GM18867 (cell line): Measurements from ENCODE around the gene MMP24OS.

Experiments used
- ATAC-seq: cut with Tn5 transposase; IDR thresholded peaks from one replicate; pipeline ENCODE4 v1.9.1; 2021; ENCODE audit warnings: mild to moderate bottlenecking, moderate library complexity; ENCODE audit not compliant: unreplicated experiment

The MMP24OS gene

DNA sequence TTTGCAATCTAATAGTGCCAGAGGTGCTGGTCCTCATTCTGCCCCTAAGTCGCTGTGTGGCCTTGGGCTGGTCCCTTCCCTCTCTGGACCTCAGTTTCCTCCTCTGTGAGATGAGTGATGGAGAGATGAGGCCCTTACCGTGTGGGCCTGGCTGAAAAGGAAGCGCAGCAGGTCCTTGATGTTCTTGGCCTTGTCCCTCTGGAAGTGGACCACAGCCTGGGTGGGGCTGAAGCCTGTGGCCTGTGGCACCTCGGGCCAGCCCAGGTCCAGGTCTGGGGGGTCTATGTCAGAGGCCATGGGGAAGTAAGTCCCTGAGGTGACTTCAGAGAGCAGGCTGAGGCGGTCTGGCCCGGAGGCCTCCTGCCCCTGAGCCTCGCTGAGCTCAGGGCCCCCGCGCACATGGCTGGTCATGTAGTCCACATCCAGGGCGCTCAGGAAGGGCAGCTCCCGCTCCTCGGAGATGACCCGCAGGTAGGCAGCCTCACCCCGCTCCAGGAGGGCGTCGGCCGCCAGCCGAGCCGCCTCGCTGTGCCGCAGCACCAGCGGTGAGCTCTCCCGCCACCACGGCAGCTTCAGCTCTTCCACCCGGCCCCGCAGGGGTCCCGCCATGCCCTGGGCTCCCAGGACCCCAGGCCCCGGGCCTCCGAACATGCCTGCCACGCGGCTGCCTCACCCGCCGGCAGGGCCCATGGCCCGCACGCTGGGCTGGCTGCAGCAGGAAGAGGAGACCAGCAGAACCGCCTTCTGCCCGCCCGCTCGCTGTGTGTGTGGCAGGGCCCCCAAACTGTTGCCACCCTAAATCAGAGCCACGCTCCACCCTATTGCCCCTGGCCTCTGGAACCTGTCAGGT, 14.0 kb upstream of the MMP24OS start, which contains the start of gene FAM83C:
Gene FAM83C (minus strand): TSS at position 772 of the 850 bp plus-strand sequence. CDS start 121 bp downstream, at position 651.
- no peak for ATAC-seq

DNA sequence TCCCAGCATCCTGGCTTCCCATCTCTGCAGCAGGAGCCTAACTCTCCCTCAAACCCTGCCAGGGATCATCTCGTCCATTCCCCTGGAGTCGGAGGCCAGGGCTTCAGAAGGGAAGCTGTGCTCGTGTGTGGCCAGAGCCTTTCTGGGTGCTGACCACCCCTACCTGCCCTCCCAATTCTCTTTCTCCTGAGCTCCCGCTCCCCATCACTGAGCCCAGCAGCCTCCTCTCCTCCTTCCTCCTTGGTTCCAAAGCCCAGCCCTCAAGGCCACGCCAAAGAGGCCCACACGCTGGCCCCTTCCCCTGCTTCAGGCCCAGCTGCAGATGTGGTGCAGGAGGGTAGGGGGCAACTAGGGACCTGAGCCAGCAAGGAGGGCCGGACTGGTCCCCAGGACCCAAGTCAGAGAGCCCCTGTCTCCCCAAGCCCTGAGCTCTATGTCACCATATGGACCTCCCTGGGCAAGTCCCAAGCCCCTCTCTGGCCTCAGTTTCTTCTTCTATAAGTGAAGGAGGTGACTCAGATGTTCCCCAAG, 13.0 kb upstream of the MMP24OS start:
- ATAC-seq: no peak

DNA sequence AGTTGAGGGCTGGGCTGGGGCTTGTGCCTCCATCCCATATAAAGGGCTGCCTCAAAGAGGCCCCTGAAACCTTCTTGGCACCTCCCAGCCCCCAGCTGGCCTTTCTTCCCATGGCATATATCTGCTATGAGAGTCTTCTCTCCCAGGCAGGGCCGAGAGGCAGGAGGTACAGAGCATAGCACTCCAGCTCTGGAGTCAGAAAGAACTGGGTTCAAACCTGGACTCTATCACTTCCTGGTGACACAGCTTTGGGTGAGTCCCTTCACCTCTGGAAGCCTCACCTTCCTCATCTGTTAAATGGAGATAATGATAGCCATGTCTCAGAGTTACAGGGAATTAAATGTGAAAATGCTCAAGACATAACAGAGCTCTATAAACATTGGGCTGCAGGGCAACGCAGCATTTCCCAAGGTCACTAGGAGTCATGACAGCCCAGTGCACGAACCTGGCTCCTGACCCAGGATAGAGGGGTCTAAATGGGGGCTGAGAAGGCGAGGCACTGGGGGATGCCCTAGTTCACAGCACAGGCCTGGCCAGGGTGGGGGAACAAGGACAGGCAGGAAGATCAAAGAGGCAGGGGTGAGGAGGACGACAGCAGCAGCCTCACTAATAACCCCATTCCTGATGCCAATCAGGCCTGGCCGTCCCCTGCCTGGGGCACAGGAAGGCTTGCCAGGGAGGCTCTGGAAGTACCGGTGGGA, 12.4 kb upstream of the MMP24OS start:
- no peak for ATAC-seq

DNA sequence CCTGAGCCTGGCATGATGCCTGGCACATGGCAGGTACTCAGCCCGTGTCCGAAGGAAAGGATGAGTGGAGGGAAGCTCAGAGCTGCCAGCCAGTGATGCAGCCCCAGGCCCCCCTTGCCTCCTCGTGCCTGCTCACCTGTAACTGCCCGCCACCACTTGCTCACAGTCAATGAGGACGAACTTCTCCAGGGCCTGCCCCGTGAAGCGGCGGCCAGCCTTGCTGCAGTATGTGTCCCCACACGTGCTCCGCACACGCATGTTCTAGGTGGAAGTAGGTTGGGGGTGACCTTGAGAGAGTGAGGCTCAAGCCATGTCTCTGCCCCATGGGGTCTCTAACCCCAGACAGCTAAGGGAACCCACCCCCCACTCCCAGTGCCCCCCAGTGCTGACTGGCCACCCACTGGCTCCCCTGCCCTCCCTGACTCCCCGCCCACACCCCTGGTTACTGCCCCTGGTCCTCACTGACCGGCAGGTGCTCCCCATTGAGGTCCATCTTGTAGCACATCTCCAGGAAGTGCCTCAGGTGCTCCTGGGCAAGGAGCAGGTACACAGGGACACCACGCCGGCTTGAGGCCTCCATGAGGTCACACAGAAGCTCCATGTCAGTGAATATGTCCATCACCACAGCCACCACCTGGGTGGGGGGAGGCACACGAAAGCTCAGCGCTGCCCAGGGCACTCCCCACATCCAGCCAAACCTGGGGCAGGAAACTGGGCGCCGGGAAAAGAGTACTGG, 10.6 kb upstream of the MMP24OS start:
- no peak for ATAC-seq

DNA sequence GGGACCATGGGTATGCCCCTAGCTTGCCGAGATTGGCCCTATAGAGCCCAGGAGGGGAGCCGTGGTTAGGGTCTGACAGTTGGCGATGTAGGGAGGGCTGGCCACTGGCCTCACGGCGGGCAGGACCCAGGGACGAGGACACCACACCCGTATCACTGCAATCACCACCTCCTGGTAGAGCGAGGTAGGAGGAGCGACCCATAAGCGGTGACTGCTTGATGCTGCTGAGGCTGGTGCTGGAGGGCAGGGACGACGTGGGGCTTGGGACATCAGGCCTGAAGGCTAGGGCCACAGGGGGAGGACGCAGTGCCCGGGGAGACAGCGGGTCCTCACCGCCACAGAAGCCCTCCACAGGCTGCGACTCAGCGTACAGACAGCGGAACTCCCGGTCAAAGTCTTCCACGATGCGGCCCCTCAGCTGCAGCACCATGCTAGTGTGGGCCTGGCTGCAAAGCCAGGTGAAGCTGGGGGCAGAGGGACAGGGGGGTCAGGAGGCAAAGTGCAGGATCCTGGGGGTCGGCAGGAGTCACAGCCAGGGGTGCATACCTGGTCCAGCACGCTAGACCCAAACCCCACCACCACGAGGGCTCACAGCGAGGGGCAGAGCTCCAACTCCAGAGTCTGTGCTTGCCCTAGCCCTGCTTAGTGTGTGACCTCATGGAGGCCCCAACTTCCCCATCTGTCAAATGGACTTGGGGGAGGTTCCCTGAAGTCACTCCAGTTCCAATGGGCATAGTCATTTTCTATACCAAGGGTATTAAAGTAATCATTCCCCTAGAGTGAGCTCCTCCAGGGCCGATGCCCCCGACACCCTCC, 9.8 kb upstream of the MMP24OS start:
- no peak for ATAC-seq

DNA sequence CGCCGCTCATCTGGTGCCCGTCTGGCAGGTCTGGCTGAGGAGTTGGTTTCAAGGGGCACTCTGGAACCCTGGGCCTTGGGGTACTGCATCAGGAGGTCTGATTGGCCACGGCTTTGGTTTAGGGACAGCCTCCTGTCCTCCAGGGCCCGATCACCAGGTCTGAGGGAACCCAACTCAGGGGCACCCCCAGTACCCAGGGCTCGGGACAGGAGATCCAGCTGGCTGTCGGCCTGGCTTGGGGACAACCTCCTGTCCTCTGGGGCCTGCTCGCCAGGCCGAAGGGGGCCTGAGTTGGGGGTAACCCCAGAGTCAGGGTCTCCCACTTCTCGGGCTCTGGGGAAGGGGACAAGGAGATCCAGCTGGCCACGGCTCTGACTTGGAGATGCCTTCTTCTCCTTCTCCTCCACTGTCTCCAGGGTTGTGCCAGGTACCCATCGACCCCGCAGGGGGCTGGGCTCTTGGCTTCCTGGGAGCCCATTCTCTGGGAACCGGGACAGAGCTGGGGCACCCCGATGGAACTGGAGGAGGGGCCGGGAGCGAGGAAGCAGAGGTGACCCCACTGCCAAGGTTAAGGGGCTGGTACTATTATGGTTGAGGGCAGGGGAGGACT, 9.1 kb upstream of the MMP24OS start:
- ATAC-seq: no peak

DNA sequence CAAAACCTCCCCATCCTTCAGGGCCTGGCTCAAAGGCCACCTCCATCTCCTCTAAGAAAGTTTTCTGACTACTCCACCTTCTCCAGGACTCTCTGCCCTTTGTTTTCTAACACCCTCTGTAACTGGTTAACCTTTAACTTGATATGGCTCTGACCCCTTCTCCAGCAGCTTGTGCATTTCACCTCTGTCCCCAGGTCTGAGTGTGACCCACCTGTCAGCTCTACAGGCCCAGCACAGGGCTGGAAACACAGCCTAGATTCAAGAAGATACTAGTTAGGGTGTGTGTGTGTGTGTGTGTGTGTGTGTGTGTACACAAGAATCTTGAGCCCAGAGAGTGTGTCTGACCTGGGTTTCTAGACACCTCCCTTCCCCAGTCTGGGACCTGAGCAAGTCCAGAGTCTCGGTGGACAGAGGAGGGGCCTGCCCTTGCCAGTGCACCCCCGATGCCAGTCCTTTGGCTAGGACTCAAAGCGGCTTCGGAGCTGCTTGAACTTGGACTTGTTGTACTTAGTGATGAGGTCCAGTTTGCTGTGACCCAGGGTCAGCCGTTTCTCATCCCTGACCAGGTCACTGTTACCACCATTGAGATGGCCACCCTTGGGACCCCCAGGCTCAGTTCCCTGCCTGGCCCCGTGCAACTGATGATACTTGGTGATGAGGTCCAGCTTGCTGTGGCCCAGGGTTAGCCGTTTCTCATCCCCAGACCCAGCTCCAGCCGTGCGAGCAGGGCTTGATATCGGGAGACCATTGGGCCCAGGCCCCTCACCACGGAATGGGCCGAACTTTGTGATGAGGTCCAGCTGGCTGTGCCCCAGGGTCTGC, 8.4 kb upstream of the MMP24OS start:
- no peak for ATAC-seq

DNA sequence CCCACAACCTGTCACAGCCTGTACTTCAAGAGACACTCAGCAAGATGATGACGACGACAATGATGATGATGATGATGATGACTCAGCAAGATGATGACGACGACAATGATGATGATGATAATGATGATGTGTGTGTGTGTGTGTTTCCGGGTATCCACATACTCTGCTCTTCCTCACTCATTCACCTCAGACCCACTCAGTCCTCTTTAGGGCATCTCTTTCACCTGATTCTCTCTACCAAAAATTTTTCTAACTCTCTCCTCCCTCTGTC, 7.8 kb upstream of the MMP24OS start:
- ATAC-seq: no peak

DNA sequence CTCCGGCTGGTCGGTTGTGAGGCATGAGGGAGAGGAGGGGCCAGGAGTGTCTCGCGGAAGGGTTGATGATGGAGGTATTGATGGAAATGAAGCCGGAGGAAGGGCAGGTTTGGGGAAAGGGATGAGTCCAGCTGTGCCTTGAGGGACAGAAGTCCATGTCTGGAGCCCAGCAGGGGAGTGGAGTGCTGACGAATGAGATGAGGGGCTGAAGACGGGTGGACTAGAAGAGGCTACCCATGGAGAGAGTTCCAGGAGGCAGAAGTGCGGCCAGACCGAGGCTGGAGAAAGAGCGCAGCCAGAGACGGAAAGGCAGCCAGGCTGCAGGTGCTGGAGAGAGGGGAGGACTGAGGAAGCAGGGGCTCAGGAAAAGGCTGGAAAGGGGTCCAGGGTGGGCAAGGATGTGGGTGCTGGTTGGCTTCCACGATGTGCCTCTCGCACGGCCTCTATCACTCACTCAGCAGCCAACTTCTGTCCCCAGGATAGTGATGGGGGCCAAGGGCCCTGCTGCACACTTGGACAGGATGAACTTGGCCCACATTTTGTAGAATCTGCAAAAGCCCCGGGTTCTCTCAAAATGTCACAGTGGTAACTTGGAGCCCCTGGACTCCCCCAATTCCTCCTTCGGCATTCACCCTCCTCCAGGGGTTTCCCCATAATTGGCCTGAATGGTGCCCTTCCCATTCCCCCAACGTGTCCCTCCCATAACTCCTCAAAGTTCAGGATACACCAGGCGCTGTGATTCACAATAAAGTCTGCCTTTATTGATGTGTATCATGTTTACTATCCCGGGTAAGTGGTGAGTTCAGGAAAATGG, 7.3 kb upstream of the MMP24OS start:
- ATAC-seq: no peak

DNA sequence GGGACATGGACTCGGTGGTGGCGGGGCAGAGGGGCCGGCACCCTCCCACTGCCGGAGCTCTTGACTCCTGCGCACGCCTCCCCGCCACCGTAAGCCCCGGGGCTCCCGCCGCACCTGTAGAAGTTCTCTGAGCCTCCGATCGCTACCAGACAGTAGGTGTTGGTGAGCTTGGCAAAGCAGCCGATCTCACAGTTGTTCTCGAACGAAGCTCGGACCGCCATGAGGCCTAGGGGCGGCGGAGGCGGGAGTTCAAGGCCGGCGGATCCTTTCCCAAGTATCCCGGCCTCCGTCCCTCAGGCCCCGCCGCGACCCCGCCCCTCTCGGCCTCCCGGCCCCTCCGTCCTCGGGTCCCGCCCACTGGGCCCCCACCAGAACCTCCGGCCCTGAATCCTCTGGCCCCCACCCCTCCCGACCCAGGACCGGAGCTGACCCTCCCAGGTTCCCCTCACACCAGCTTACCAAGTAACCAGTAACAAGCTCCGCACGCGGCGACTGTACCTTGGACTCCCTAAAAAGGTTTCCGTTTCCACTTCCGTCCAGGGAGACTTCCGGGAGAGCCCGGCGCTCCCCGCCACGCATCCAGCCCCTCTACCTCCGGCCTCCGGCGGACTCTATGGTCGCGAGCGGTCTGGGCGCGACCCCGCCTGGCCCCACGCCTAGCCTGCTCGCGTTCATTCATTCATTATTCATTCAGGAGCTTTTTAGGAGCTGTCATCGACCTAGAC, 6.5 kb upstream of the MMP24OS start, which contains the start of gene EIF6:
Gene EIF6 (minus strand): TSS at position 506 of the 725 bp plus-strand sequence. CDS start 285 bp downstream, at position 221.
- ATAC-seq: peak; percentile 74

DNA sequence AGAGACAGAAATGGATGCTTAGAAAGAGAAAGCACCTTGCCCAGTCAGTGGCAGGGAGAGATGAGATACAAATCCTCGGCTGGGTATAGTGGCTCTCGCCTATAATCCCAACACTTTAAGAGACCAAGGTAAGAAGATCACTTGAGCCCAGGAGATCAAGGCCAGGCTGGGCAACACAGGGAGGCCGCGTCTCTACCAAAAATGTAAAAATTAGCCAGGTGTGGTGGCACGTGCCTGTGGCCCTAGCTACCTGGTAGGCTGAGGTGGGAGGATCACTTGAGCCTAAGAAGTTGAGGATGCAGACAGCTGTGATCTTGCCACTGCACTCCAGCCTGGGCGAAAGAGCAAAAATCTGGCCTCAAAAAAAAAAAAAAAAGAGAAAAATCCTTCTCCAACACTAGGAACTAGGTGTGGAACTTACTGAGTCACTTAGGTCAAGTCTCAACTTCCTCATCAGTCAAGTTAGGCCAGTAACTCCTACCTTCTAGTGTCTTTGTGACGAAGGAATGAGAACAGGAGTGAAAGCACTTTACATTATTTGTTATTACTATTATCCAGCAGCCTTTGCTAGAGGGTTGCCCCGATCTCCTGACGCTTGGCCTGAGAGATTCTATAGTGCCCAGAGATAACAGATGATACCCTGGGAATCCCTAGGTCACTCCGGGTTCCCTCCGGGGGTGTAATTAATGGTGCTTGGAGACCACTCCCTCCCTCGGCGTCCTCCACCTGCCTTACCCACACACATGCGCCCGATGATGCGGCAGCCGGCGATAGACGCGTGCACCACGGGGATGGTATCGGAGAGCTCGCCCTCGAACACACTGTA, 5.7 kb upstream of the MMP24OS start:
- ATAC-seq: no peak

DNA sequence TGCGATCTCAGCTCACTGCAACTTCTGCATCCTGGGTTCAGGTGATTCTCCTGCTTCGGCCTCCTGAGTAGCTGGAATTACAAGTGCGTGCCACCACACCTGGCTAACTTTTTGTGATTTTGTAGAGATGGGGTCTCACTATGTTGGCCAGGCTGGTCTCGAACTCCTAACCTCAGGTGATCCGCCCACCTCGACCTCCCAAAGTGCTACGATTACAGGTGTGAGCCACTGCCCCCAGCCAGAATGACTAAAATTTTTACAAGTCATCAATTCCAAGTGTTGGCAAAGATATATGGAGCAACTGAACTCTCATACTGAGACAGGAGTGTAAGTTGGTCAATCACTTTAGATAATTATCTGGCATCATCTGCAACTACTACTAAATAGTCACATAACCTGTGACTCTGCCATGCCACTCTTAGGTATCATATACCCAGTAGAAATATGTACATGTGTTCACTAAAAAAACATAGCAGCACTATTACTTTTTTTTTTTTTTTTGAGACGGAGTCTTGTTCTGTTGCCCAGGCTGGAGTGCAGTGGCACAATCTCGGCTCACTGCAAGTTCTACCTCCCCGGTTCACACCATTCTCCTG, 3.7 kb upstream of the MMP24OS start:
- ATAC-seq: no peak

DNA sequence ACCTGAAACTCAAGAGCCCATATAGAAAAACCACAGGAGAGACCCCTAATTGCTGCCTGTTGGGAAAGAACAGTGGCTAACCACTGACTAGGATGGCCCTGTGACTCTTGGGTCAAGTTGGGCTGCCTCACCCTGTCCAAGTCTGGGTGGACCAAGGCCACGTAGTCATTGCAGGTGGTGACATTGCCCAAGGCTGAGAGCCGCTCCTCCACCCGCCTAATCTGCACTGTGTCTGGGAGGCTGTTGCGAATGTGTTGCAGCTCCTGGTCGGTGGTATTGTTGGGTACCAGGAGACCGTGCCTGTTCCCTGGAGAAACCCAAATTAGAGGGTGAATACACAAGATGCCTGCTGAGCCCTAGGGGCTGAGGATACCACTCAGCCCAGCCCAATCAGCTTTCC, 2.6 kb upstream of the MMP24OS start:
- no peak for ATAC-seq

DNA sequence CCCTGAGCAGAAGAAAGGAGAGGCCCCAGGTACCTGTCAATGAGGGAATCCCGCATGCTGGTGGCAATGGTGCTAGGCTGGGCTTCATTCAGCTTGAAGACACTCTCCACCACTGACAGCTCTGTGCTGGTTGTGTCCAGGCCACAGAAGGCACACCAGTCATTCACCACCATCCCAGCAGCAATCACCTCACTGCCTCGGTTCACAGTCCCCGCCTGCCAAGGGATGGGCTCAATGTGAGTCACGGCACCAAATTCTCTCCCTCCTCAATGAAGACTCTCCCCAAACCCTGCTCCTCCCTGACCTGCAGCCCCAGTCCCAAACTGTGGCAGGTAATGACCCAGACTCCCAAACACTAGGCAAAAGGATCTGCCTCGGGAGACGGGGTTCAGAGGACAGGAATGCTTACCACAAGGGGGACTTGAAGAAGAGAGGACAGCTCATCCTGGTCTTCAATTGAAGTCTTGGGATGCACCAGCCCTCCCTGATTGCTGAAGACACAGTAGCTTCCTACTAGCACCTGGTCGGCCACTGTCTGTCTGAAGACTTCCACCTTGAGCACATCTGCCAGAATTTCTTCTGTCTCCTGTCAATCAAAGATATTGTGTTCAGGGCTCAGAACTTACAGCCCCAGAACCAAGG, 1.7 kb upstream of the MMP24OS start:
- ATAC-seq: no peak

DNA sequence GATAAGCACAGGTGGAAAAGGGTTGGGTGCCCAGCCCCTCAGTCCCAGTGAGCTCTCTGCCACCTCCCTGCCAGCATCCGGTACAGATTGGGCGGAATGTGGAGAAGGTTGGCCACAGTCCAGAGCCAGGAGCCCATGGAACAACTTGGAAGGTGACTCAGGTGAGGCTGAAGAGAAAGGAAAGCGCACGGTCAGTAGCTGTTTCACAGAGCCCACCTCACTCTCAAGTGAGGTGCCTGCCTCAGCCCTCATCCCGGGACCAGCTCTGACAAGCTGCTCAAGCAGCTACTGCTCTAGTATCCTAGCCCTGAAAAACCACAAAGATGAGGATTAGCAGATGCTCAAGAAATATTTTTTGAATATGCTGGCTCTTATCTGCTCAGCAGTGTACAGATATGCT, 1.1 kb upstream of the MMP24OS start:
- no peak for ATAC-seq

DNA sequence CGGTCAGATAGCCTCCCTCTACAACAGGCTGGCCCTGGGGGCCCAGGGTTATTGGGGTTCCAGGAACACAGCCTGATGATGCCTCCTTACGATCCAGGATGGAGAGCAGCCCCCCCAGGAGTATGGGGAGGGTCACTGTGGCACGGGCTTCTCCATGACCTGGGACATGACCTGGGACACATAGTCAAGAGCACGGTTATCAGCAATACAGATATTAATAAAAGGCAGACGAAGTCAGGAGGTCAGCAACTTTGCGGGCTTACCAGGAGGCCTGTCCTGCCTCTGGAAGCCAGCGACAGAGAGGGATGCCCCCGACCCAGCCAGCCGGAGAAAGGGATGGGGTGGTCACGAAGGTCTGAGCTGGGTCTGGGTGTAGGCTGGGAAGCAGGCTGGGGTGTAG, 795 bp downstream of the MMP24OS start:
- ATAC-seq: peak; percentile 22
